DND-41 (cell line): ENCODE measurements around the gene FOLR2.

Source experiments
- EZH2 ChIP-seq: IDR thresholded peaks from 3 replicates; pipeline ENCODE4 v1.6.1; 2012; ENCODE audit warnings: borderline replicate concordance, low read depth, mild to moderate bottlenecking, moderate library complexity, low read length, inconsistent platforms; ENCODE audit not compliant: severe bottlenecking
- TF ChIP-seq, protein P1 (sequence below): IDR thresholded peaks from 2 replicates; pipeline ENCODE4 v1.5.1; 2012; ENCODE audit warnings: borderline replicate concordance, low read length, moderate library complexity, mild to moderate bottlenecking; ENCODE audit not compliant: poor library complexity, severe bottlenecking; ENCODE audit errors: extremely low read depth

DNA sequence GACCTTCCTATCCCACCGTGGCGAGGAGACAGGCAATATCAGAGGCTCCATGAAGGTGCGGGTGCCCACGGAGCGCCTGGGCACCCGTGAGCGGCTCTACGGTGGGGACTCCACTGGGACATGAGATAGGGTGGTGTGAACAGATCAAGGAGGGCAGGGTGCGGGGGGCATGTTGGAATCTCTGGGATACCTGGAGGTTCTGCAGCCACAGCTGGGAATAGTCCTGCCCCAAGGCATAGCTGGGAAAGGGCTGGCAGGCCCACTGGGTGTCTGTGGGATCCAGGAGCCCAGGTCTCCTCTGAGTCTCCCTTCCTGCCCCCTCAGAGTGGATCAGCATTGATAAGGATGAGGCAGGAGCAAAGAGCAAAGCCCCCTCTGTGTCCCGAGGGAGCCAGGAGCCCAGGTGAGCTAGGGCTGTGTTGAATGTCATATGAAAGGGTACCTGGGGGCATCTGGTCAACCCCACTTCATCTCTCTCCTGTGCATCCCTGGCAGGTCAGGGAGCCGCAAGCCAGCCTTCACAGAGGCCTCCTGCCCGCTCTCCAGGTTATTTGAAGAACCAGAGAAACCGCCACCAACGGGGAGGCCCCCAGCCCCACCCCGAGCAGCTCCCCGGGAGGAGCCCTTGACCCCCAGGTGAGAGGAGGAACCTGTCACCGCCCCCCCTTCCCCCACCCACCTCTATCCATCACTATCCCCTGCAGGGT is 18.9 kb downstream of the FOLR2 start:
- TF ChIP-seq, protein P1, sequence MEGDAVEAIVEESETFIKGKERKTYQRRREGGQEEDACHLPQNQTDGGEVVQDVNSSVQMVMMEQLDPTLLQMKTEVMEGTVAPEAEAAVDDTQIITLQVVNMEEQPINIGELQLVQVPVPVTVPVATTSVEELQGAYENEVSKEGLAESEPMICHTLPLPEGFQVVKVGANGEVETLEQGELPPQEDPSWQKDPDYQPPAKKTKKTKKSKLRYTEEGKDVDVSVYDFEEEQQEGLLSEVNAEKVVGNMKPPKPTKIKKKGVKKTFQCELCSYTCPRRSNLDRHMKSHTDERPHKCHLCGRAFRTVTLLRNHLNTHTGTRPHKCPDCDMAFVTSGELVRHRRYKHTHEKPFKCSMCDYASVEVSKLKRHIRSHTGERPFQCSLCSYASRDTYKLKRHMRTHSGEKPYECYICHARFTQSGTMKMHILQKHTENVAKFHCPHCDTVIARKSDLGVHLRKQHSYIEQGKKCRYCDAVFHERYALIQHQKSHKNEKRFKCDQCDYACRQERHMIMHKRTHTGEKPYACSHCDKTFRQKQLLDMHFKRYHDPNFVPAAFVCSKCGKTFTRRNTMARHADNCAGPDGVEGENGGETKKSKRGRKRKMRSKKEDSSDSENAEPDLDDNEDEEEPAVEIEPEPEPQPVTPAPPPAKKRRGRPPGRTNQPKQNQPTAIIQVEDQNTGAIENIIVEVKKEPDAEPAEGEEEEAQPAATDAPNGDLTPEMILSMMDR = no peak
- no peak for TF ChIP-seq EZH2
